ENCODE measurements around the gene CLASP2. TPM values are rescaled to one million over a fixed set of nuclear protein-coding genes. Genes with fewer than 3 reads are reported as not detected.
"Not testable (repeated sequence)": the region's sequence is repeated elsewhere in the genome, so short reads cannot be mapped to it uniquely, and the experiment has no call there.

The CLASP2 gene
- polyA plus RNA-seq, 5 donors = 38.6 to 73.2 (median 61.9) TPM

DNA sequence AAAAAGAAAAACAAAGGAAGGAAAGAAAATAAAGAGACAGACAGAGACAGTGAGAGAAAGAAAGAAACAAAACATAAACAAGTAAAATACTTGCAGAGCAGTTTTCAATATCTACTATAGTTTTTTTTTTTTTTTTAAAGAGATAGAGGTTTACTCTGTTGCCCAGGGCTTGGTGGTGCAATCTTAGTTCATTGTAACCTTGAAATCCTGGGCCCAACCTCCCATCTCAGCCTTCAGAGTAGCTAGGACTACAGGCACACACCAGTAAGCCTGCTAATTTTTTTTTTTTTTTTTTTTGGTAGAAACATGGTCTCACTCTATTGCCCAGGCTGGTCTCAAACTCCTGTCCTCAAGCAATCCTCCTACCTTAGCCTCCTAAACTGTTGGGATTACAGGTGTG, 23.1 kb downstream of the CLASP2 start:
- no peak for DNase-seq

GRCh38 chr3:33690341-33690740, 27.7 kb downstream of the CLASP2 start:
- DNase-seq = no peak

GRCh38 chr3:33687406-33688010, 30.5 kb downstream of the CLASP2 start:
- no peak for DNase-seq

- DNase-seq = no peak
Observed at GRCh38 chr3:33682770-33683169, 35.3 kb downstream of the CLASP2 start.

DNA sequence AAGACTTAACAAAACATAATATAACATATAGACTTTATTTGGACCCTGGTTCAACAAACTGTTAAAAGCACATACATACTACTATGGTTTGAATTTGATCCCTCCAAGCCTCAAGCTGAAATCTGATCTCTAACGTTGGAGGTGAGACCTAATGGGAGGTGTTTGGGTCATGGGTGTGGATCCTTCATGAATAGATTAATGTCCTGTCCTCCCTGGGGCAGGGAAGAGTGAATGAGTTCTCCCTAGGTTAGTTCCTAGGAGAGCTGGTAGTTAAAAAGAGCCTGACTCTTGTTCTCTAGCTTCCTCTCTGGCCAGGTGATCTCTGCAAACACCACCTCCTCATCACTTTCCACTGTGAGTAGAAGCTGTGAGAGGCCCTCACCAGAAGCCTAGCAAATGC, 36.4 kb downstream of the CLASP2 start:
- no peak for DNase-seq

- DNase-seq = no peak
Observed at GRCh38 chr3:33678073-33678472, 40.0 kb downstream of the CLASP2 start.

DNA sequence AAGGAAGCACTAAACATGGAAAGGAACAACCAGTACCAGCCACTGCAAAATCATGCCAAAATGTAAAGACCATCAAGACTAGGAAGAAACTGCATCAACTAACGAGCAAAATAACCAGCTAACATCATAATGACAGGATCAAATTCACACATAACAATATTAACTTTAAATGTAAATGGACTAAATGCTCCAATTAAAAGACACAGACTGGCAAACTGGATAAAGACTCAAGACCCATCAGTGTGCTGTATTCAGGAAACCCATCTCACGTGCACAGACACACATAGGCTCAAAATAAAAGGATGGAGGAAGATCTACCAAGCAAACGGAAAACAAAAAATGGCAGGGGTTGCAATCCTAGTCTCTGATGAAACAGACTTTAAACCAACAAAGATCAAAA, 44.6 kb downstream of the CLASP2 start:
- not testable (repeated sequence) for DNase-seq

- DNase-seq = no peak
Observed at GRCh38 chr3:33668618-33669017, 49.4 kb downstream of the CLASP2 start.

- no peak for DNase-seq
Observed at GRCh38 chr3:33665294-33665693, 52.8 kb downstream of the CLASP2 start.

GRCh38 chr3:33664195-33664594, 53.9 kb downstream of the CLASP2 start:
- DNase-seq = no peak

DNA sequence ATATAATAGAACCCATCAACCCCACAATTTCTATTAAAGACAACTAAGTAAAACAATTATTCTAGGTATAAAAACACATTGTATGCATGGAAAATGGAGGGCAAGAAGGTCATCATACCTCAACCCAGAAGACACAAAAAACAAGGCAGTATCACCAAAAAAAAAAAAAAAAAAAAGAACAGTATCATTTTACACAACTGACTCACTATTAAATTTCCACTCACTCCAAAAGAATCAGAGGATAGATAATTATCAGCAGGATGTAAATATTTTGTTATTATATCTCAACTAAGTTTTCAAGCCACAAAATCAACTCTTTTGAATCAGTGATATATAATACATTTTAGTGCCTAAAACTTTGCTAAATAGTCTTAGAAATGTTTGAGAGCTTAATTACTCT, 55.0 kb downstream of the CLASP2 start:
- DNase-seq = no peak

- DNase-seq = no peak
Observed at GRCh38 chr3:33659856-33660434, 58.1 kb downstream of the CLASP2 start.

GRCh38 chr3:33658991-33659848, 58.8 kb downstream of the CLASP2 start:
- DNase-seq = peak; percentile 85 to 87

DNA sequence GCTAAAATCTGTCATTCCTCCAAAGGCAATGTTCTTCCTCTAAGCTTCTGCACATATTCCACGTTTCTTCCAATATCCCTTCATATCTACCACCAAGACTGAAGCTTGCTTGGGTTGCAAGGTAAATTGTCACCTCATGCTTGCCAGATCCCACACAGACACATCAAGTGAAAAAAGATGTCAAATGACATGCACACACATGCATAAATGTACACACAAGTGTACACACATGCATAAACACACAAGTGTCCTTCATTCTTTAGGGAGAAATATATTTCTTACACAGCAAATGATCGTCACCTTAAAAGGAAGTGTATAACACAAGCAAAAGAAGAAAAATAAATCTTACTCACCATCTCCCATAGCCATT, 59.4 kb downstream of the CLASP2 start:
- no peak for DNase-seq

DNA sequence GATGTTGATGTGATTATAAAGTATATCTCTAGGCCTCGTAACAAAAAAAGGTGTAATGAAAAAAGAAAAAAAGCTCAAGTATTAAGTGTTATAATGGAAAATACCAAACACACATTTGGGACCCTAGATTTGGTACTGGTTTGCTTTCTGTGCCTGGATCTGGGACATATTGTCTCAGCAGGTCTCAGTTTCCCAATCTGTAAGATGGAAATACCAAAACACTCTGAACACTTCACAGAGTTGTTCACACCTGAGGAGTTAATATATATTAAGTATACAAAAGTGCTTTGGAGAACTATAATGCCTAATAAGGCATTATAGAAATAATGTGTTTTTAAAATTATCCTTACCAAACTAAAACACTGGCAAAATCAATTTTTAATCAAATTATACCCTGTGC, 60.0 kb downstream of the CLASP2 start:
- DNase-seq = no peak

DNA sequence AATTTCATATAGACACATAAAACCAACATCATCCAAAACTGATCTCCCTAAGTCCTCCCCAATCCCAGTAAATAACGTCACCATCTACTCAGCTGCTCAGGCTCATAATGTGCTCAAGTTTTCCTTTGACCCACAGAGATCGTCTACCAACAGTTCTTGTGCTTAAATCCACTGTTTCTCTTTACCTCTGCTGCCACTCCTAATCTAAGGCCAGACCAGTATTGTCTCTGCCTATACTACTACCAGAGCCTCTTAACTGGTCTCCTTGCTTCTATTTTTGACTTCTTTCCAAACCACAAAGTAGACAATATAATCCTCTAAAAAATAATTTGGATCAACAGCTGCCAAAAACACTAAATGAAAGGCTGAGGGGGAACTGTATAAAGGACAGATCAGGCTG, 65.3 kb downstream of the CLASP2 start:
- DNase-seq = no peak

GRCh38 chr3:33651101-33651500, 67.0 kb downstream of the CLASP2 start:
- not testable (repeated sequence) for DNase-seq

DNA sequence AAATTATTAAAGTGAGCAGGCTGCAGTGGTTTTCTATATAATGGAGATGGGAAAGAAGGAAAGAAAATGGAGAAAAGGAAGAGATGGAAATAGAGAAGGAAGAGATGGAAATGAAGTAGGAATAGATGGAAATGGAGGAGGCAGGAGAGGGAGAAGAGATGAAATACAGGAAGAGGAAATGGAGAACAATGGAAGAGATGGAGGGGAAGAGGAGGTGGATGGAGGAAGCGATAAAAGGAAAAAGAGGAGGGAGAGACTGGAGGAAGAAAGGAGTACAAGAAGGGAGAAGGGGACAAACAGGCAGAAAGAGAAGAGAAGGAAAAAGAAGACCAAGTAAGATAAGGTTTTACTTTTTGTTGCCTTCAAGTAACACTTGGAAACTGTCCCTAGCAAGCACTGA, 67.6 kb downstream of the CLASP2 start:
- no peak for DNase-seq

GRCh38 chr3:33648793-33649192, 69.3 kb downstream of the CLASP2 start:
- DNase-seq = no peak

DNA sequence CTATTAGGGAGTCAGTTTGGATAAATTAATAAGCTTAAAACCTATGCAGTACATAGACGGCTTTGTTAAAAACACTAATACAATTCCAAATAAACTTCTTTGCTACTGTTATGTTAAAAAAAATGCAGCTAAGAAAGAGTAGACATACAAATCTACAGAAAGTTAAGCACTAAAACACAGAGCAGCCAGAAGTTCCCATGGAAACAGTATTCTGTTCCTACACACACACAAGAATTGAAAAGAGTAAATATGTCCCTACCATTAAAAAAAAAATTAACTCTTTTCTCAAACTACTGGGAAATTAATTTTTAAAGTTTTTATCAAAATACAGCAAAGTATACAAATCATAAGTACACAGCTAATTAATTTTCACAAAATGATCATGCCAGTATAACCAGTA, 71.6 kb downstream of the CLASP2 start:
- peak in 1 of 2 donors; percentile 25 for DNase-seq

- DNase-seq = peak in 1 of 2 donors; percentile 23
Observed at GRCh38 chr3:33645060-33645647, 72.9 kb downstream of the CLASP2 start.

- DNase-seq = no peak
Observed at GRCh38 chr3:33644582-33644981, 73.5 kb downstream of the CLASP2 start.

DNA sequence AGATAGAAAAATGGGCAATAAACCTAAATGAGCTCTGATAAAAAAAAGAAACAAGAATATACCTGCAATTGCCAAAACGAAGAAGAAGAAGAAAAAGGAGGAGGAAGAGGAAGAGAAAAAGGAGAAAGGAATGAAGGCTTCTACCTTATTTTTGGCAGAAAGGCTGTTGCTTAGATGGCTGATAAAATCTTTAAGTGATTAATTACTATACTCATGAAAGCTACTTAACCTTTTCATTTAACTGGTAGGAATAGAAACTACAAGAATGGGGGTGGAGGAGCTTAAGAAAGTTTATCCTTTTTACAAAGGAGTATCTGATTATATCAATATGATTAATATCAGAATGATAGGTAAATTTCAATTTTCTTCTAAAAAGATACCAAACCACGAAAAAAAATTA, 75.2 kb downstream of the CLASP2 start:
- no peak for DNase-seq

Data from right lung (tissue), 5 donors.